Stimulated activated CD8-positive, alpha-beta memory T cell treated with anti-CD3 and anti-CD28 coated beads, Interleukin-12 subunit alpha, Interleukin-12 subunit beta, amount 100 ng/mL, for 1 hour (primary cell): ENCODE measurements around the gene HMCN2.

Experiments used
- DNase-seq: peaks from one replicate; pipeline ENCODE4 v3.0.0-alpha.2; 2020; ENCODE audit warnings: low read depth

HMCN2 gene

DNA sequence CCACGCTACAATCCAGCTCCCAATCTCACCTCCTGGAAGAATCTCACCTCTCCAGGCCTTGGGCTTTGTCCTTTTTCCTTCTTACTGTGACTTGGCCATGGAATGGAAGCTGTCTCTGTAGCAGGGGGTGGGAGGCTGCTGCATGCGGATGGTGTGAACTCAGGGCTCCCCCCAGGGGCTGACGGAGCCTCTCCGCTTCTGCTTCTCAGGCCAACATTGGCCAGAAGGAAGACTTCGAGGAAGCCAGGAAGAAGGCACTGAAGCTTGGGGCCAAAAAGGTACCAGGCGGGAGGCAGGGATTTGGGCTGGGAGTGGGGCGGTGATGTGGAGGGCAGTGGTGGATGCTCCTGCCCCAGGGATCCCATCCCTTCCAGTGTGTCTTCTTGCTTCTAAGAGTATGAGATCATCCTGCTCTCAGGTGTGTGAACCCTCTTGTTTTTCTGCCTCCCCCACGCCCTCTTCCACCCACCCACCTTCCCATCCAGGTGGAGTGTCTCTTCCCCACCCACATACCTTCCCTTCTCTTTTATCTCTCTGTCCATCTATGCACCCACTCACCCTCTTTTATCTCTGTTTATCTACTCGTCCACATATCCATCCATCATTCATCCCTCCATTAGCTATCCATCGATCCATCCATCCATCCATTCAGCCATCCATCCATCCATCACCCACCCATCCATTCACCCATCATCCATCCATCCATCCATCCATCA is 188.7 kb downstream of the HMCN2 start:
- DNase-seq = no peak

- DNase-seq = no peak
Measured at GRCh38 chr9:130454812-130455325, 189.3 kb downstream of the HMCN2 start.

- no peak for DNase-seq
Measured at GRCh38 chr9:130458027-130458803, 192.7 kb downstream of the HMCN2 start.

DNA sequence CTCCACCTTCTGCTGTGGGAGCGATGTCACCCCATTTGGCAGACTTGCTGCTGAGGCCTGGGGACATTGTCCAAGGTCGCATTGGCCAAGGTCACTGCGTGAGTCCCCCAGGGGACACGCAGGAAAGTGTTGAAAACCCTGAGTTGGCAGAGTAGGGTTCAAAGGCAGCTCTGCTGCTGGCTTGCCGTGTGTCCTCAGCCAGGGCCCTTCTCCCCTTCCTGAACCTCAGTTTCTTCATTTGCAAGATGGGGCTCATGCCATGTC is 193.2 kb downstream of the HMCN2 start:
- DNase-seq = no peak

GRCh38 chr9:130459151-130459550 is 193.6 kb downstream of the HMCN2 start:
- DNase-seq = no peak

GRCh38 chr9:130459941-130460669 is 194.5 kb downstream of the HMCN2 start:
- no peak for DNase-seq

GRCh38 chr9:130461218-130461630 is 195.7 kb downstream of the HMCN2 start:
- DNase-seq = peak; percentile 58

DNA sequence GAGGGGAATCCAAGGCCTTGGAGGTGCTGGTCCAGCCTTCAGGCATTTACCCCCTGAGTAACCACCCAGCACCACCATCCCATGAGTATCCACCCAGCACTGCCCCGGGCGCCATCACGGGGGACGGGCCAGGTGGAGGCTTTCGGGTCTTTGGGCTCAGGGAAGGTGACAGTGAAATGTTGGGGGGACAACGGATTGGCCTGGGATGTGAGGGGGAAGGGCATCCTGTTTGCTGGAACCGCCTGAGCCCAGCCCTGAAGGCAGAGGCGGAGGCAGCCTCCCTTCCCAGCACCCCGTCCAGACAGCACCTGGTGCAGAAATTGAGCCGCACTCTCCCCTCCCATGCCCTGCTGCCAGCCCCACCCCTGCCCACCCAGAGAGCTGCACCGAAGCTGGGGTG is 196.2 kb downstream of the HMCN2 start:
- no peak for DNase-seq

DNA sequence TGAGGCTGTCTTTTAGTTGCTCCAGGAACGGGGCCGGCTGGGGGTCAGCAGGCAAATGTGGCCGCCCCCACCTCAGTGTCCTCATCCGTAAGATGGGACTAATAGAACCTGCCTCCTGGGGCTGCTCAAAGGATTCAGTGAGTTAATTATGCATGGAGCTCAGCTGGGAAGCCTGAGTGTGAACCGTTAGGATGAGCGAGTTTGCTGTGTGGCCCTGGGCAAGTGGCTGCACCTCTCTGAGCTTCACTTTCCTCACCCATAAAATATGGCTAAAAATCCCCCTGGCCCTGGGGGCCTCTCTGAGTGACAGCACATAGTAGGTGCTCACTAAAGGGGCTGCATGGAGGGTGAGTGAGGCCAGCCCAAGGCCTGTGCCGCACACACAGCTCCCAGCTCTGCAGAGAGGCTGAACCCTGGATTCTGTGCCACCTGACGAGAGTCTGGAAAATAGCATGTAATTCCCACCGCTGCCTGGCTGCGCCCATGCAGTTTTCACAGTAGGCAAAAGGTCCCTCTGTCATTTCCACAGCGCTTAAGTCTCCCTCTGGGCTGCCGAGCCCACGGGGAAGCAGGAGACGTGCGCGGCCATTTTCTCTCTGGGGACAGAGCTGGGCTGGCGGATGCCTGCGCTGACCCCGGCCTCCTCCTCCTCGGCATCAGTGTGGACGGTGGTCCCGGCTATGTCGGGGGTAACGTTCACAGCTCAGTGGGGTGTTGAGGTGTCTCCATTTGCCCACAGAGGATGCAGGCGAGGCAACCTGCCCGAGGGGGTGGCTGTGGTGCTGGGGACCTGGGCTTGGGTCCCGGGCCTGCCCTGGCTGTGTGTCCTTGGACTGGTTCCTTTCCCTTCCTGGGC is 197.4 kb downstream of the HMCN2 start:
- DNase-seq = no peak

DNA sequence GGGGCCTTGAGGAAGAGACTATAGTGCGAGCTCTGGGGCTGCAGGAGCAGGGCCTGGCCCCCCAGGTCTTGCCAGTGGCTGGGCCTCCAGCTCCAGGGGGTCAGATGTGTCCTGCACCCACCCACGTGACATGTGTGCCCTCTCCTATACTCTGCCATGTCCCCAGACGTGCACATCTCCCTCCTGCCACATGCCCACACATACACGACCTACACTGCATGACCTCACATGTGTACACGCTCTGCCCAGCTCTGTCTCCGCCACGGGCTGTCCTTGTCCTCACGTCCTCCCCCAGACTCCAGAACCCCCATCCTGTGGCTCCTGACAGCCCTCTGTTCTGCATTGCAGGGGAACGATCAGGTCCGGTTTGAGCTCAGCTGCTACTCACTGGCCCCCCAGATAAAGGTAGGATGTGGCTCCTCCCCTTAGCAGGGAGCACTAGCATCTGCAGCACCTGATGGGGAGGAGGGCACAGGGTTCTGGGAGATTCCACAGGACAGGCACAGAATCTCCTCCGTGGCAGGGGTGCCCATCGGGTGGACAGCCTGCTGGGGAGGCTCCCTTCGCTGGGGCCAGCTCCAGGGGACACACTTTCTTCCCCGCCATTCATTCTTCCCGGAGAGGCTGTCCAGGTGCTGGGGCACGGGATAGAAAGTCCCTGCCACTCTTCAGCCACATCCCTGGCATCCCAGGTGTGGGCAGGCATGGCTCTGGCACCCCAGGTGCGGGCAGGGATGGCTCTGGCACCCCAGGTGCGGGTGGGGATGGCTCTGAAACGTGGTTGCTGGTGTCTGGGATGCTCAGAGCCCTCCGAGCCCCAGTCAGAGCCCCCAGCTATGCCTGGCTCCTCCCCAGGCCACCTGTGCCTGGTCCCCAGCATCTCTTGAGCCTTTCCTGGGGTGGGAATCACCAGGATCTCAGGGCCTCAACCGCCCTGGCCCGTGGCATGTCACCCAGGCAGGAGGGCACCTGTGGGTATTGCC is 198.5 kb downstream of the HMCN2 start:
- no peak for DNase-seq

DNA sequence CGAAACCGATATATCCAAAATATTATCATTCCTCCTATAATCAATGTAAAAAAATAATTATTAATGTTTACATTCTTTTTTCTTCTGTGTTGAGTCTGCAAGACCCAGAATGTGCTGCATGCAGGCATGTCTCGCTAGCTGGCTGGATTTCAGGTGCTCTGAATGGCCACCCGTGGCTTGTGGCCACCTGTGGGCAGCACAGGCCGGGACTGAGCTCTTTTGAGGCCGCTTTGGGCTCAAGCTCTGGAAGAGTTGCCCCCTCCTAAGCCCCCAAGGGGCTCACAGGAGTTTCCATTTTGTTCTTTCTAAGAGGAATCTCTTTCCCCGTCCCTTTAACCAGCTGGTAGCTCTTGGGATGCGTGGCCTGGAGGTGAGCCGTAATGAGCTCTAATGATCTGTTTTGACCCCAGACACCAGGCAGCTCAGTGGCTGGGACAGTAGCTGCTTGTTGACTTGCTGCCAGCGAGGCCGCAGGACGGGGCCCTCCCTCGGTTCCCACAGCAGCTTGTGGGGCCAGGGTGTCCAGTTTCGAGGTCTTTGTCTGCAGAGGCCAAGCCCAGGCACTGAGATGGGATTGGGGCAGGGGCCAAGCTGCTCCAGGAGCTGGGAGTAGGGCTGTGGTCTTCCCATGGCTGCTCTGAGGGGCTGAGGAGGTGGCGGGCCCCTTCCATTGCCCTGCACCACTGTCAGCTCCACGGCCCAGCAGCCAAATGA is 200.0 kb downstream of the HMCN2 start:
- DNase-seq = no peak

- DNase-seq = no peak
Measured at GRCh38 chr9:130466537-130467217, 201.1 kb downstream of the HMCN2 start.

- no peak for DNase-seq
Measured at GRCh38 chr9:130467316-130467715, 201.8 kb downstream of the HMCN2 start.

DNA sequence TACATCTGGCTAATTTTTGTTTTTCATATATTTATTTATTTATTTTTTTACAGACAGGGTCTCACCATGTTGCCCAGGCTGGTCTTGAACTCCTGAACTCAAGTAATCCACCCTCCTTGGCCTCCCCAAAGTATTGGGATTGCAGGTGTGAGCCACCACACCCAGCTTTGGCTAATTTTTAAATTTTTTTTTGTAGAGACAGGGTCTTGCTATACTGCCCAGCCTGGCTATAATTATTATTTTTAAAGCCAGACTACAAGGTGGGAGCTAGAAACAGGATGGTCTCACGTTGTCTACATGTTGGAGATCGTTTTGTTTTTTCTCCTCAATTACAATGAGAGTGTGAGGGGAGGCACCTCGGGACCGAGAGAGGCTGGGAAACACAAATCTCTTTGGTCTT is 203.0 kb downstream of the HMCN2 start:
- DNase-seq = no peak

DNA sequence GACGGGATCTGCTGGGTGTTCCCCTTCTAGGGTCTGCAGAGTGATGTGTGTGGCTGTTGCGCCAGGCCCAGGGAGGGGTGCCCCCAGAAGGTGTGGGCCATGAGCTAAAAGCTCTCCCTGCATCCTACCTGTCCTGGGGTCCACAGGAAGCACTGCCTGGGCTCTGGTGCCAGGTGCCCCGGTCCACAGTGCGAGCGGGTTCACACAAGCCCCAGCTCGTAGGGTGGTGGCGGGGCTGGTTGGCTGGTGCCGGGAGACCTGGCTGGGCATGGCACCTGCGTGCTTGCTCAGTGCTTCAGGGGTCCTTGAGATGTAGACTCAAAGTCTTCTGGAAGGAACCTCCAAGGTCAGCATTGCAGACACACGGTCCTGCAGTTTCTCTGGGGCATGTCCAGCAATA is 204.7 kb downstream of the HMCN2 start:
- no peak for DNase-seq

DNA sequence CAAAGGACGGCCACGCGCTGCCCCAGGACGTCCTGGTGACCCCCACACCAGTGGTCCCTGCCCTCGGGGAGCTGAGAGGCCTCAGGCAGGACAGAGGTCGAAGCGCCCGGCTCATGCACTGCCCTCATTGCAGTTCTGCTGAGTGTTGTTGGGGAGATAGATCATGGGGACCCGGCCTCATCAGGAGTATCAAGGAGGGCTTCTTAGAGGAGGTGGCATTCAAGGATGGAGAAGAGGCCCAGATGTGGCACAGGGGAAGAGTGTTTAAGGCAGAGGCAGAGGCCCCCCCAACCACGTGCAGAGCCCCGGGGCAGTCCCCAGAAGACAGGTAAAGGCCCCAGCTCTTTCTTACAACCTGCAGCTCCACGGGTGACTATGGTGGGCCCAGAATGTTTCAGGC is 205.4 kb downstream of the HMCN2 start:
- DNase-seq = no peak

- DNase-seq = no peak
Measured at GRCh38 chr9:130471411-130472183, 206.0 kb downstream of the HMCN2 start.

GRCh38 chr9:130472184-130472705 is 206.7 kb downstream of the HMCN2 start:
- no peak for DNase-seq

- DNase-seq = no peak
Measured at GRCh38 chr9:130473009-130473408, 207.4 kb downstream of the HMCN2 start.
